H9 (cell line): ENCODE data around the gene CADPS2. TPM values are rescaled to one million over a fixed set of nuclear protein-coding genes. Genes with fewer than 3 reads are reported as not detected.

Experiments used
- DNase-seq: peaks from one replicate; pipeline ENCODE4 v3.0.0-alpha.2; 2017
- H2AFZ ChIP-seq: one replicate; pipeline ENCODE4 v1.6.1; 2013; ENCODE audit warnings: mild to moderate bottlenecking, low read length, control low read depth, moderate library complexity
- H2AK5ac ChIP-seq: 2 replicates; pipeline ENCODE4 v1.6.1; 2013; ENCODE audit warnings: low read length, control low read depth, mixed read lengths; ENCODE audit not compliant: insufficient read length
- H2BK120ac ChIP-seq: one replicate; pipeline ENCODE4 v1.6.1; 2013; ENCODE audit warnings: low read depth, mild to moderate bottlenecking, low read length, control low read depth, inconsistent platforms; ENCODE audit not compliant: poor library complexity, severe bottlenecking
- H2BK12ac ChIP-seq: 2 replicates; pipeline ENCODE4 v1.6.1; 2013; ENCODE audit warnings: low read length, control low read depth, mixed read lengths, low read depth; ENCODE audit not compliant: insufficient read length
- H2BK15ac ChIP-seq: 2 replicates; pipeline ENCODE4 v1.6.1; 2013; ENCODE audit warnings: low read depth, low read length, control low read depth
- H2BK20ac ChIP-seq: one replicate; pipeline ENCODE4 v1.6.1; 2013; ENCODE audit warnings: low read depth, mild to moderate bottlenecking, low read length, control low read depth, inconsistent platforms; ENCODE audit not compliant: poor library complexity, severe bottlenecking
- H2BK5ac ChIP-seq: 2 replicates; pipeline ENCODE4 v1.6.1; 2013; ENCODE audit warnings: low read length, control low read depth, mixed read lengths; ENCODE audit not compliant: insufficient read length
- H3K14ac ChIP-seq: 2 replicates; pipeline ENCODE4 v1.6.1; 2013; ENCODE audit warnings: low read length, control low read depth; ENCODE audit not compliant: insufficient read depth
- H3K18ac ChIP-seq: 2 replicates; pipeline ENCODE4 v1.6.1; 2013; ENCODE audit warnings: low read depth, mild to moderate bottlenecking, mixed read lengths, low read length, control low read depth; ENCODE audit not compliant: insufficient read length
- H3K23ac ChIP-seq: 2 replicates; pipeline ENCODE4 v1.6.1; 2013; ENCODE audit warnings: low read length, control low read depth, mixed read lengths, low read depth; ENCODE audit not compliant: insufficient read length
- H3K23me2 ChIP-seq: 2 replicates; pipeline ENCODE4 v1.6.1; 2013; ENCODE audit warnings: low read depth, mild to moderate bottlenecking, mixed read lengths, low read length, control low read depth; ENCODE audit not compliant: insufficient read length, poor library complexity, severe bottlenecking
- H3K27ac ChIP-seq: 2 replicates; pipeline ENCODE4 v1.5.1; 2013; ENCODE audit warnings: low read length, control low read depth, mixed read lengths, low read depth; ENCODE audit not compliant: insufficient read length
- H3K27me3 ChIP-seq: 2 replicates; pipeline ENCODE4 v1.6.1; 2013; ENCODE audit warnings: low read length, control low read depth, inconsistent platforms; ENCODE audit not compliant: insufficient read depth
- H3K4ac ChIP-seq: 2 replicates; pipeline ENCODE4 v1.6.1; 2013; ENCODE audit warnings: low read depth, mild to moderate bottlenecking, control low read depth, inconsistent platforms, low read length, moderate library complexity
- H3K4me1 ChIP-seq: 2 replicates; pipeline ENCODE4 v1.6.1; 2013; ENCODE audit warnings: low read length, control low read depth, inconsistent platforms; ENCODE audit not compliant: insufficient read depth
- H3K4me2 ChIP-seq: 2 replicates; pipeline ENCODE4 v1.6.1; 2013; ENCODE audit warnings: low read length, control low read depth, mixed read lengths; ENCODE audit not compliant: insufficient read length, insufficient read depth
- H3K56ac ChIP-seq: 2 replicates; pipeline ENCODE4 v1.6.1; 2013; ENCODE audit warnings: low read depth, mild to moderate bottlenecking, mixed read lengths, low read length, control low read depth; ENCODE audit not compliant: insufficient read length
- H3K79me1 ChIP-seq: 2 replicates; pipeline ENCODE4 v1.6.1; 2013; ENCODE audit warnings: low read depth, mild to moderate bottlenecking, moderate library complexity, low read length, control low read depth, inconsistent platforms; ENCODE audit not compliant: insufficient read depth, poor library complexity, severe bottlenecking
- H3K79me2 ChIP-seq: 2 replicates; pipeline ENCODE4 v1.6.1; 2013; ENCODE audit warnings: low read length, control low read depth, inconsistent platforms; ENCODE audit not compliant: insufficient read depth
- H3K9ac ChIP-seq: 2 replicates; pipeline ENCODE4 v1.6.1; 2013; ENCODE audit warnings: low read length, control low read depth, mixed read lengths; ENCODE audit not compliant: insufficient read length; ENCODE audit errors: extremely low read depth
- H3K9me3 ChIP-seq: one replicate; pipeline ENCODE4 v1.6.1; 2013; ENCODE audit warnings: low read depth, low read length, inconsistent platforms; ENCODE audit not compliant: control insufficient read depth
- H3T11ph ChIP-seq: one replicate; pipeline ENCODE4 v1.6.1; 2013; ENCODE audit warnings: mild to moderate bottlenecking, low read length, control low read depth, inconsistent platforms
- H4K20me1 ChIP-seq: one replicate; pipeline ENCODE4 v1.6.1; 2013; ENCODE audit not compliant: control insufficient read depth, insufficient read length, insufficient read depth
- H4K5ac ChIP-seq: 2 replicates; pipeline ENCODE4 v1.6.1; 2013; ENCODE audit warnings: low read depth, mild to moderate bottlenecking, mixed read lengths, low read length, control low read depth; ENCODE audit not compliant: insufficient read length
- H4K8ac ChIP-seq: replicated peaks from 2 replicates; pipeline ENCODE4 v1.6.1; 2013; ENCODE audit warnings: low read length, control low read depth, mixed read lengths, low read depth; ENCODE audit not compliant: insufficient read length
- H4K91ac ChIP-seq: 2 replicates; pipeline ENCODE4 v1.6.1; 2013; ENCODE audit warnings: low read depth, mild to moderate bottlenecking, moderate library complexity, mixed read lengths, low read length, control low read depth; ENCODE audit not compliant: insufficient read length
- H3K27ac Mint-ChIP-seq, 3 experiments: 2 replicates in 2 of 3; 3 replicates in 1 of 3; pipeline ENCODE4 v1.8.0; 2020 to 2021; ENCODE audit warnings: mixed read lengths in 3 of 3, mild to moderate bottlenecking in 1 of 3, moderate library complexity in 1 of 3
- H3K27me3 Mint-ChIP-seq: 2 replicates; pipeline ENCODE4 v1.8.0; 2021; ENCODE audit warnings: low read depth, mild to moderate bottlenecking, moderate library complexity, mixed read lengths
- H3K36me3 Mint-ChIP-seq, 3 experiments: 2 replicates in 2 of 3; 3 replicates in 1 of 3; pipeline ENCODE4 v1.8.0; 2020 to 2021; ENCODE audit warnings: low read depth in 3 of 3, mixed read lengths in 3 of 3; ENCODE audit not compliant: insufficient read depth in 1 of 3
- H3K4me1 Mint-ChIP-seq, 2 experiments: 2 replicates each; pipeline ENCODE4 v1.8.0; 2020; ENCODE audit warnings: mixed read lengths in 2 of 2
- H3K4me3 Mint-ChIP-seq, 2 experiments: 2 replicates in 1 of 2; 3 replicates in 1 of 2; pipeline ENCODE4 v1.8.0; 2020 to 2021; ENCODE audit warnings: mild to moderate bottlenecking in 2 of 2, mixed read lengths in 2 of 2, moderate library complexity in 1 of 2
- H3K9me3 Mint-ChIP-seq, 2 experiments: 2 replicates in 1 of 2; 3 replicates in 1 of 2; pipeline ENCODE4 v1.8.0; 2020; ENCODE audit warnings: mild to moderate bottlenecking in 2 of 2, mixed read lengths in 2 of 2, moderate library complexity in 1 of 2
- WGBS: extraction: QIAGEN DNeasy Blood & Tissue Kit; methylation state at CpG from one replicate; pipeline ENCODE4 v1.1.7; 2013; ENCODE audit warnings: missing lambda C conversion rate, low lambda C conversion rate, mixed read lengths; ENCODE audit not compliant: insufficient read length; ENCODE audit errors: extremely low coverage; 5-methylcytosine and 5-hydroxymethylcytosine counted together
- total RNA-seq: library from RNA; stranded (reverse); gene quantifications from 2 replicates; pipeline ENCODE4 v1.2.1, GENCODE V29; 2021
- TF ChIP-seq, protein P1 (sequence below): fragments of 200-600 bp; sonication (generic); conservative IDR thresholded peaks from 3 replicates; pipeline ENCODE4 v1.8.0; 2021; ENCODE audit warnings: antibody characterized with exemption, mild to moderate bottlenecking

Gene CADPS2
- total RNA-seq, 1 experiment from 2014 or later, result 7.1 TPM

DNA sequence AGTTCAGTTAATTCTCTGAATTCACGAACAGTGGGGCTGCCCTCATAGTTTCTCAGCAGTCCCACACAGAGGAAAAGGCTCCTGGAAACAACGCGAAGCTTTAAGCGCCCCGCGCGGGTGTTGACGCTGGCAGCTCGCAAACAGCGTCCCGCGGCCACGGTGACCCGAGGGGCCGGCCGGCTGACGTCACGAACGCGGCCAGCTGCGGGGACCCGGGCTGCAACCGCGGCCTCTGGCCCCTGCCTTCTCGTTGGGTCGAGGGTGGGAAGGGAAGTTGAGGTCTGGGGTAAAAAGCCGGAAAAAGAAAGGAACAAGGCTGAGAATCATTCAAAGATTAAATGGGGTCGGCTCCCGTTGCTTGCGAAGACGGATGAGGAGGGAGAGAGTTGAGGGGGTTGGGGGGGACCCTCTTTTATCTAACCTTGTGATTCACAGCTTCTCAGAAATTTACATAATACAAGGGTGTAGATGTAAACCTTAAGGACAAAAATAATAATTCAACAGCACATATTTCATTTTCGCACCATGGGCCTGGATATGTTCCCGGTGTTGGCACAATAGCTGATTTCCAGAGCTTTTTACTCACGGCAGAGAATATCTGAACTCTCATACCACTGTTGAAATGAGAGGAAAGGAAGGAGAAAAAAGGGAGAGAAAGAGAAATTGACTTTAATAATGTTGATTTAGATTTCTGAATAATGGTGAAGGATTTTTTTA, 574.4 kb downstream of the CADPS2 start:
- H3K4ac ChIP-seq, result no peak overlapping the region
- peaks cover 26% of the 10 kb centered on the region; the same call in 1 of the 2 replicates for H3K27me3 ChIP-seq
- peaks cover 9% of the 10 kb centered on the region; the same call in 1 of the 2 replicates for H3K4me1 ChIP-seq
- no peaks in the 10 kb centered on the region for H3K79me1 ChIP-seq
- no peak overlapping the region for H3K23ac ChIP-seq
- H2AK5ac ChIP-seq, result no peak overlapping the region
- H2BK120ac ChIP-seq, result no peak overlapping the region
- H3K27ac ChIP-seq, result no peak overlapping the region
- H3K4me2 ChIP-seq, result peak overlapping the region; percentile 68
- no peak overlapping the region for H4K91ac ChIP-seq
- H2AFZ ChIP-seq, result no peak overlapping the region
- no peak overlapping the region for H4K8ac ChIP-seq
- peak overlapping the region; percentile 37; the same call in 1 of the 2 replicates for H2BK15ac ChIP-seq
- no CpG with 5 or more reads among the region's 34 CpGs for WGBS
- H2BK20ac ChIP-seq, result no peak overlapping the region
- H3T11ph ChIP-seq, result no peak overlapping the region
- H3K9me3 ChIP-seq, result no peaks in the 10 kb centered on the region
- peaks cover 0 to 3% of the 10 kb centered on the region in 2 experiments; a peak in 1 of 5 replicates for H3K9me3 Mint-ChIP-seq
- peak overlapping the region in 2 of 3 experiments; percentile 85 to 96; a peak in 2 of 7 replicates for H3K27ac Mint-ChIP-seq
- H3K9ac ChIP-seq, result peak overlapping the region; percentile 45
- no peak overlapping the region for H2BK12ac ChIP-seq
- no peaks in the 10 kb centered on the region; the same call in 1 of the 2 replicates for H3K79me2 ChIP-seq
- peaks cover 98% of the 10 kb centered on the region for H3K27me3 Mint-ChIP-seq
- H2BK5ac ChIP-seq, result no peak overlapping the region
- H3K4me1 Mint-ChIP-seq, result peaks cover 57 to 66% of the 10 kb centered on the region in 2 experiments
- H3K4me3 Mint-ChIP-seq, result peak overlapping the region; percentile 52 to 81
- TF ChIP-seq, protein P1, sequence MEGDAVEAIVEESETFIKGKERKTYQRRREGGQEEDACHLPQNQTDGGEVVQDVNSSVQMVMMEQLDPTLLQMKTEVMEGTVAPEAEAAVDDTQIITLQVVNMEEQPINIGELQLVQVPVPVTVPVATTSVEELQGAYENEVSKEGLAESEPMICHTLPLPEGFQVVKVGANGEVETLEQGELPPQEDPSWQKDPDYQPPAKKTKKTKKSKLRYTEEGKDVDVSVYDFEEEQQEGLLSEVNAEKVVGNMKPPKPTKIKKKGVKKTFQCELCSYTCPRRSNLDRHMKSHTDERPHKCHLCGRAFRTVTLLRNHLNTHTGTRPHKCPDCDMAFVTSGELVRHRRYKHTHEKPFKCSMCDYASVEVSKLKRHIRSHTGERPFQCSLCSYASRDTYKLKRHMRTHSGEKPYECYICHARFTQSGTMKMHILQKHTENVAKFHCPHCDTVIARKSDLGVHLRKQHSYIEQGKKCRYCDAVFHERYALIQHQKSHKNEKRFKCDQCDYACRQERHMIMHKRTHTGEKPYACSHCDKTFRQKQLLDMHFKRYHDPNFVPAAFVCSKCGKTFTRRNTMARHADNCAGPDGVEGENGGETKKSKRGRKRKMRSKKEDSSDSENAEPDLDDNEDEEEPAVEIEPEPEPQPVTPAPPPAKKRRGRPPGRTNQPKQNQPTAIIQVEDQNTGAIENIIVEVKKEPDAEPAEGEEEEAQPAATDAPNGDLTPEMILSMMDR, result no peak
- no peak overlapping the region for H4K5ac ChIP-seq
- peaks cover 36% of the 10 kb centered on the region for H3K23me2 ChIP-seq
- H3K56ac ChIP-seq, result no peak overlapping the region
- H4K20me1 ChIP-seq, result no peaks in the 10 kb centered on the region
- no peak overlapping the region for H3K14ac ChIP-seq
- H3K18ac ChIP-seq, result no peak overlapping the region
- H3K36me3 Mint-ChIP-seq, result peaks cover 0 to 28% (median 6%) of the 10 kb centered on the region in 3 experiments; a peak in 6 of 7 replicates
- peak; percentile 52 for DNase-seq
